ENCODE data around the gene LOXL1. TPM values are rescaled to one million over a fixed set of nuclear protein-coding genes. Genes with fewer than 3 reads are reported as not detected.

Gene LOXL1
- total and polyA plus RNA-seq, 10 of the 15 experiments (the other 5 are each of a cell fraction or from before 2014, with no cell fraction given), result 0.07 to 0.15 TPM; not detected in 8

- 0 out of 2 replicates have a peak, but pooled peaks have one; percentile 37 for TF ChIP-seq REST (IDR thresholded peaks at IDR 0.05; ENCODE audit: low read depth, low read length)
- peak; percentile 78 for TF ChIP-seq YY1 (IDR thresholded peaks at IDR 0.05; ENCODE audit: low read depth, low read length)
- peak; percentile 70 for TF ChIP-seq TAF1 (IDR thresholded peaks at IDR 0.05; ENCODE audit: borderline replicate concordance, low read depth, low read length)
- peak; percentile 31; the same call in 1 of the 2 replicates for TF ChIP-seq NFYB (IDR thresholded peaks at IDR 0.05; ENCODE audit: insufficient read depth, low read depth, low read length)
- peak; percentile 79 for TF ChIP-seq POLR2A (IDR thresholded peaks at IDR 0.05; ENCODE audit: low read depth, low read length)
- peak in 1 of 2 experiments; percentile 93; a peak in 2 of 3 replicates for TF ChIP-seq EGR1 (IDR thresholded peaks at IDR 0.05; ENCODE audit: borderline replicate concordance in 1 of 2, low read depth in 2 of 2, low read length in 2 of 2)
- peak; percentile 93 for TF ChIP-seq LARP7 (IDR thresholded peaks at IDR 0.05)
- peak; percentile 31 for TF ChIP-seq E4F1 (IDR thresholded peaks at IDR 0.05; ENCODE audit: borderline replicate concordance, partially characterized antibody)
- peak; percentile 39 for TF ChIP-seq SP1 (IDR thresholded peaks at IDR 0.05; ENCODE audit: low read depth, low read length)
- TF ChIP-seq STAT3 (IDR thresholded peaks at IDR 0.05; ENCODE audit: low read depth, low read length), result no peak
- peak; percentile 71 for TF ChIP-seq ZNF687 (IDR thresholded peaks at IDR 0.05)
- TF ChIP-seq CREM (IDR thresholded peaks at IDR 0.05; ENCODE audit: low read depth), result 0 out of 2 replicates have a peak, but pooled peaks have one; percentile 12
- no peak for TF ChIP-seq ATF2 (IDR thresholded peaks at IDR 0.05; ENCODE audit: low read length)
- TF ChIP-seq SKIL (IDR thresholded peaks at IDR 0.05; ENCODE audit: low read depth, poor library complexity, severe bottlenecking), result no peak
Measured at GRCh38 chr15:73991726-73992593, 65.7 kb downstream of the LOXL1 start, which contains the start of gene STOML1 (continued).
